Raji (cell line): ENCODE data around the gene MICA.

Experiments used
- POLR2A ChIP-seq: IDR thresholded peaks from 2 replicates; pipeline ENCODE4 v1.6.1; 2011; ENCODE audit warnings: low read depth, low read length, control low read depth; ENCODE audit not compliant: insufficient read depth

The MICA gene

DNA sequence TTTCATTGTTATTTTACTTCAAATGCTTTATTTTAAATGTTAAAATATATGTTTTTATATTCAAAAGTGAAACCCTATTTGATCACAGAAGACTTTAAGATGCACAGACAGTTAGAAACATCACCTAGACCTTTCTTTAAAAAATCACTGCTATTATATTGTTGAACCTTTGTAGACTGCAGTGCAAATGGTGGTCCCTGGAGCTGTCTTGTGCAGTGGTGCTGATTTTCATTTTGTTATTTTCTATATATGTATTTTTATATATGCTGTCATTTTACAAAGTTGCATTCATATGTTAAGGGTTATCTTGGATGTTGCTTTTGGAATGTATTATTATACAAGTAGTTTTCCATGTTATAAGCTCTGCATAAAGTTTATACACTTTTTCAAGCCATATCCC lies 27.7 kb upstream of the MICA start:
- no peak for TF ChIP-seq POLR2A

DNA sequence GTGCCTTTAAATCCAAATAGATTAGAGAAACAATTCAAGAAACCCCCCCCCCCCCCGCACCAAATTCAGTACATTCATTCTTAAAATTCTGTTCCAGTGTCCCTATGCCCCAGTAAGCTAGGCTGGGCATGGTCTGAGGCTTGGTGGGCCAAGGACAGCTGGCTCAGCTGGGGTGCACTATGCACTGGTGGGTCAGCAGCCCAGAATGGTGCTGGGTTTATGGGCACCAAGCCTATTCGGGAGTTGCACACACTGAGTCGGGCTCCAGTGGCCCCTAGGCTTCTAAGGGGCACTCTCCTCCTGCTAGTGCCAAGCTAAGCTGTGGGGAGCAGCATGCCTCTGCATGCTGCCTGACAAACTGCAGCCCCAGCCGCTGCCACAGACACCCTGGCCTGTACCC lies 26.4 kb upstream of the MICA start:
- no peak for TF ChIP-seq POLR2A

DNA sequence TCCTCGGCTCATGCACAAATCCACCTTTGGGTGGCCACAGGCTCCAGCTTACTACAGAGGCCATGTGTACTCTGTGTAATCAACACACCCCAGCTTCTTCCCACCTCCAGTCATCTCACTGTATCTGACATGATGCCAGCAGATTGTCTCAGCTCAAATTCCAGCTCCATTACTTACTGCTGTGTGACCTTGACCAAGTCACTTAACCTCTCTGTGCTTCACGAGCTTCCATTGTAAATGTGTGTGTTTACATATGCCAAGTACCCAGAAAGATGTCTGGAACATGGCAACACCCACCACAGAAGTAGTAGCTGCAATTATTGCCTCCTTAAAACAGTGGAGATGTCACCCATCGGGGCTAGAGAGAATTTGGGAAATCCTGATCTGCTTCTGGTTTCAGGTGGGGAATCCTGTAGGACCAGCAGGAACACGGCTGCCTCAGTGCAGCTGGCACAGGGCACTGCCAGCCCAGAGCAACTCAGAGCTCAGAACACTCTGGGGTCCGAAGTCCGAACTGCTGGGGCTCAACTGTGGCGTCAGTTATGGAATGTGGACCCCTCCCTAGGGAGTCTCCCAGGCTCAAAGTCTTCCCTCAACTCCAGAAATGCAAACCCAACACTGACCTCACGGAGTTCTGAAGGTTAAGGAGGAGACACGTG lies 25.2 kb upstream of the MICA start:
- no peak for TF ChIP-seq POLR2A

DNA sequence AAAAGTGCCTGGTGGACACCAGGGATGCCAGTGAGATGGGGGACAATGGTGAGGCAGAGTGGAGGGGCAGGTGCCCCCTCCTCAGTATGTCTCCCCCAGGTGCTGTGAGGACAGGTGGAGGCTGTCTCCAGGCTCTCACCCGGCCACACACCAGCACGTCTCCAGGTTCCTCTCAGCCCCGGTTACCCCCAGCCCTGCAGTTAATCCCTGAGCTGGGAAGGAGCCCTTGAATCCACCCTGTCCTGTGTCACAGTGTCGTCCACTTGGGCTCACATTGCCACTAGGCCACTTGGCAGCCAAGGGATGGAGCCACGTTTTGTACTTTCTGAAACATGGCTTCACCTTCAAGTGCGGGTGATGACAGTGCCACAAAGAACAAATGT lies 24.7 kb upstream of the MICA start:
- TF ChIP-seq POLR2A = no peak

DNA sequence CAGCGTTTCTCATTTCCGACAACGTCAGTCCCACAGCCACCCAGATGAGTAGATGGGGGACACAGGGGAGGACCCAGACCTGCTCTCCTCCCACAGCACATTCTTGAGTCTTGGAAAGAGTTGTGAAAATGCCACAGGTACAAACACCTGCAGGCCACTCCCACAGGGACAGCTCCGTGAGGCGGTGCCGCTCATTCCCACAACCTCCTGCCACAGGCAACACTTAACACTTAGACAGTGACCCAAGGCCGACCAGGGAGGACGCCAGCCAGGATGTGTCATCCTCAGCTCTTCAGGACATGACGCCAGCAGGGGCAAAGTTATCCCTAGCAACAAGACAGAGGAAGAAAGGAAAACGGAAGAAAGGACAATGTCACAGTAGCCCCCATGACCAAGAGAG lies 23.5 kb upstream of the MICA start:
- TF ChIP-seq POLR2A = no peak

DNA sequence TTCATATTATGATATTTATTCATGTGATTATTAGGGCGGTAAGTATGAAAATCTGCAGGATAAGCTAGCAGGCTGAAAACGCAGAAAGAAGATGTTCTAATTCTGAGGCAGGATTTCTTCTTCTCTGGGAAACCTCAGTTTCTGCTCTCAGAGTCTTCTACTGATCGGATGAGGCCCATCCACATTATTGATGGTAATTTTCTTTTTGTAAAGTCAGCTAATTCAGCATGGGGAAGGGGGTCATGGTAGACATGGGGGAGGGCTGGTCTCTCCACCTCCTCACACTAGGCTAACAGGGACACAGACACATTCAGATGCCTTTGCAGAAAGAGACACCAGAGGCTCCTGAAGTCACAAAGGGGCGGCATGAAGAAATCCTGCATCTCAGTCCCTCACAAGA lies 21.7 kb upstream of the MICA start:
- TF ChIP-seq POLR2A = no peak

DNA sequence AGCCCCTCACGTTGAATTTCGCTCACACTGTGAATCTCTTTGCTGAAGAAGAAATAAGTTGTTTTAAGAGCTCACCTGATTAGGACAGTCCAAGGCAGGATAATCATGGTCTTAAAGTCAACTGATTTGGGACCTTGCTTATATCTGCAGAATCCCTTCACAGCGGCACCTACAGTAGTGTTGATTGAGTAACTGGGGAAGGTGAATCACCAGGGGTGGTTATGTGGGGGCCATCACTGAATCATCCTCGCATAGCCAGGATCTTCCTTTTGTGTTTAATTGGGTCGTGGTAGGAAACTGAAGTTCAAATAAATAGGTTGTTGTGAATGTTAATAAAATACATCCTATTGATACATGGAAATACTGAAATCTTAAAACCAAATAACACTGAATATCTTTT lies 20.2 kb upstream of the MICA start:
- TF ChIP-seq POLR2A = no peak

DNA sequence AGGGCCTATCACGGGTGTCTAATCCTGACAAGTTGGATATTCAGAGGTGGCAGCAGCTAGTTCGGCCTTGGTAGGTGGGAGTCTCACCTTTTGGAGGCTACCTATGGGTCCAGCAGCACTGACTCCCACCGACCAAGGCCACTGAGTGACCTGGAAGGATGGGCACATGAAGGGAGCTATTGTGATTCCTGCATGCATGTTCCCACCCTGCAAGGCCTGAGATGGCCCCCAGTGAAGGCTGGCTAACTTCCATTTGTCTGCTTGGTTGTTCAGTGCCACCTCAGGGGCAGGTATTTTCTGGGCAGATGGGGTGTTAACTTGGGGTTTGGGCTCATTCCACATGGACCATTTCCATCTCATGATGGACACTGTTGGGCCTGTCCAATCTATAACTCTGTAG lies 18.4 kb upstream of the MICA start:
- no peak for TF ChIP-seq POLR2A

DNA sequence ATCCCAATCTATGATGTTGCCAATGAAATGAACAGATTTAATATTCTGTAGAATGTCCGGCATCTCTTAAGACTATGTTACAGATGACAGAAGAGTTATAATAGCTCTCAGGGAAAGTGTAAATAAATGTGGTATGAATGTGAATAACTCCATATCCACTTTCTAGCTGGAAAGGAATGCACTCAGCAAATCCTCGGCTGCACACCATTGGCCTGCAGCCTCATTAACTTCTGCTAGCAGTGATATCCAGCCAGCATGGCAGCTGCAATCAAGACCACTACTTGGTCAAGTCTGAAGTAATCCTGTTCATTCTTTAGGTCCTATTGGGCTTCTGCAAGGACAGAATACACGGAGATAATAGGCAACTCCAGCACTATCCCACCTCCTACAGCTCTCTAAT lies 17.3 kb upstream of the MICA start:
- TF ChIP-seq POLR2A = no peak

DNA sequence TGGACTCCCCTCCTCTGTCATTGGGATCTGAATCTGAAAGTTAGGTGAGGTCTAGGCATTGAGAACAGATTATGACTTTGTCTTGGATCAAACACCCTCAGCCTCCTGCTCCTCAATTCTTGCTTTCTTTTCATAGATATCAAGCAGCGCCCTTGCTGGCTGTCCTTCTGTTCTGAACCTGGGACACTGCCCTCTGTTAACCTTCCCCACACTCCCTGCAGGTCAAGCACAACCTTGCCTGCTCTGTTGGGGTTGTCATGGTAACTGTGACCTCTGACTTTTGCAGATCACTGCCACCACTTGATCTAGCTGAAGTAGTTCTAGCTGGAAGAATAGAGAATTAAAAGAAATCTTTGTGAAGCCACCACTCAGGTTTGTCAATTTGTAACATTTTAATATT lies 16.4 kb upstream of the MICA start:
- no peak for TF ChIP-seq POLR2A

DNA sequence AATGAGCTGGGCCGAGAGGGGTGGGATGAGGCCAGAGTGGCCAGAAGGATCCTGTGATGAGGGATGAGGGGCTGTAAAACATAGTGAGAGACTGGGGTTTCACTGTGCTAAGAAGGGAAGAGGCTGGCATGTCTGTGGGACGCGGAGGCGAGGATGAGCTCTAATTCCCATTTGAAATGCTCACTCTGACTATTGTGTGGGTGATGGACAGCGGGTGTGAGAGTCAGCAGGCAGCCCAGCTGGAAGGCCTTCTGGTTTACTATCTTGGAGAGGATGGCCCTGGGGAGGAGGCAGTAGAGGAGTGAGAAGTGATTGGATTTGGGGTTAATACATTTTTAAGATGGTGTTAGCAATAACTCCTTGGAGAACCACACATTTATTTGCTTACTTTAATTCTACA lies 9.5 kb upstream of the MICA start:
- no peak for TF ChIP-seq POLR2A

DNA sequence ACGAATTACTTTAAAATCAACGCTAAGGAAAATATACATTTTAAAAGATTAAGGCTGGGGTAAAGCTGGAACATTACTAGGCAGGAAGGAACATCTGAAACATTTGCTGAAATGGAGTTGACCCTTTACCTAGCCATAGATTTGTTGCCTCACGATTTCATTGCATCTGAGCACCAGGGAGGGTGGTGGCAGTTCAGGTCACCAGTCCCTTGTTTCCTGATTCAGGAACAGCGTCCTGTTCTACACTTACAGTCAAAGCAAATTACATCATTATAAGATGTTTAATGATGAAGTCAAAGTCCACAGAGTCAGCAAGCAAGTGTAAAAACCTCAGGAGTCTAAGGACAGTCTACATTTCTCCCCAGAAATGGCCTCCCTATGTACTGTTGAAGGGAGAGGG lies 9.0 kb upstream of the MICA start:
- TF ChIP-seq POLR2A = no peak

DNA sequence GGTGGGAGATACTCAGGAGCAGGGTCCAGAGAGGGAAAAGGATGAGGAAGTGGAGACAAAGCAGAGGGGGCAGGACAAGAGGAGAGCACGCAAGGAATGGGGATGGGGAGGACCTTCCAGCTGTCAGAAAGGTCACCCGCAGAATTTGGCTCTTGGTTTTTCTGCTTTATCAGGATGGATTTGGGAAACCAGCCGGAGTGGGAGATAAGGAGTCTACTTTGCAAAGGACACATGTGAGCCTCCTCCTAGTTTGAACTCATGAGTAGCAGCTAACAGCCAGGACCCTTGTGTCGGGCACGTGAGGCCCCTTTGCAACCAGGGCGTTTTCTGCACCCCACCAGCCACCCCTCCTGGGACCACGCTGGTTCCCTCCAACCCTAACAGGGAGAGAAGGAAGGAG lies 7.6 kb upstream of the MICA start:
- no peak for TF ChIP-seq POLR2A

DNA sequence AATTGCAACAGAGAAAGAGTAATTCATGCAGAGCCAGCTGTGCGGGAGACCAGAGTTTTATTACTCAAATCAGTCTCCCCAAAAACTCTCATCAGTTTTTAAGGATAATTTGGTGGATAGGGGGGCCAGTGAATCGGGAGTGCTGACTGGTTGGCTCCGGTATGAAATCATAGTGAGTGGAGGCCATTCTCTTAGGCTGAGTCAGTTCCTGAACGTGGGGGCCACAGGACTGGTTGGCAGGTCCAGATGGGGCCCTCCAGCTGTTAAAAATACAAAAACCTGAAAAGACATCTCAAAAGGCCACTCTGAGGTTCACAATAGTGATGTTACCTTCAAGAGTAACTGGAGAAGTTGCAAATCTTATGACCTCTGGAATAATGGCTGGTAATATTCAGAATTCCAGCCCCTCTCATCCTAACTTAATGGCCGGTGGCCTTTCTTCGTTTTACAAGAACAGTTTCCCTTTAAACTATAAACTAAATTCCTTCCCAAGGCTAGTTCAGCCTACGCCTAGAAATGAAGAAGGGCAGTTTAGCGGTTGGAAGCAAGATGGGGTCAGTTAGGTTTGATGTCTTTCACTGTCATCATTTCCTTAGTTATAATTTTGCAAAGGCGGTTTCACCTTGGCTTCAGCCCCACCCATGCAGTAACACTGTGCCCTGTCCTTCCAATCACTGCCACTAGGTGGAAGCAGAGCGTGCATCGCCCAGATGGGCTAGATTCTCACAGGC lies 6.8 kb upstream of the MICA start:
- TF ChIP-seq POLR2A = no peak

DNA sequence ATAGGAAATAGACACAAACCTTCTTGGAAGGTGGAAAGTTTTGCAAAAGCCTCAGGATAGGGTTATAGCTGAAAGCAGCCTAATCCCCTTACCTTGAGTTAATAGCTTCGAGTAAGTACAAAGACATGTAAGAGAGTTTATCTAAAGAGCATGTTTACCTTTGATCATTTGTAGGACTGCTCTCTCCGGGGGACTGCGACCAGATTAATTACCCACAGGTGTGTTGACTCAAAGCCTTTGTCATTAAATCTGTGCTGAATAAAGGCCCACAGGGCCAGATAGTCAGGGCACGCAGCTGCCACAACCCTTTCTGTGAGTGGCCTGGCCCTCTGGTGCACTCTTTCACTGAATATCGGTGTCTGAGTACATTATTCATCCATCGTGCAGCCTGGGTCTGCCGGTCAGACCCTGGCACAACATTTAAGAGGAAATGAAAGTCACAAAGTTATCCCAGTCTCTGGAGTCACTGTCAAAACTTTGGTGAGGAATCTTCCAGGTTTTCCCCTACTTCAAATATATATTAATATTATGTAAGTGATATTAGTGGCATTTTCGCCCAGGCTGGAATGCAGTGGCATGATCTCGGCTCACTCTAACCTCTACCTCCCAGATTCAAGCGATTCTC lies 5.4 kb upstream of the MICA start:
- no peak for TF ChIP-seq POLR2A
